GM12864 (cell line): Measurements from ENCODE around the gene EGFLAM.

Experiments
- DNase-seq: peaks from one replicate; pipeline ENCODE4 v3.0.0-alpha.2; 2011; ENCODE audit warnings: low read depth
- H3K4me3 ChIP-seq: 2 replicates; pipeline ENCODE4 v1.5.1; 2011; ENCODE audit warnings: mild to moderate bottlenecking, low read depth, low read length, control low read depth
- CTCF ChIP-seq: IDR thresholded peaks from 2 replicates; pipeline ENCODE4 v1.5.1; 2011; ENCODE audit warnings: low read depth, mild to moderate bottlenecking, moderate library complexity, low read length, control low read depth, inconsistent platforms; ENCODE audit errors: missing control alignments

The EGFLAM gene

DNA sequence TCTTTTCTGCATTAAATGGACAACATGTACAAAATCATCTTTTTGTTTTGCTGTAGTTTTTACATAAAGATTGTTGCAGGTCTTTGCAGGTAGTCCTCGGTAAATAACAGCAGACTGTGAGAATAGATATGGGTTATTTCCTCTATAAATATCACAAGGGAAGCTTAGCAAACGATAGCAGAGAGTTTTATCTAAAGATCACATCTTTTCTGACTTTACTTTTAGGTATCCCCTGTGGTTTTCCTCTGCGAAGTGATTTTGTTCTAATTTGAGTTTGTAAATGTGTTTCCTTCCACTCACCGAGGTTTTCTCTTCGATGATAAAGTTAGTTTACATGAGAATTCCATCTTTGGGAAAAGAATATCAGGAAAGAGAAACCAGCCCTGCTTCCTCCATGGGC is 109.6 kb downstream of the EGFLAM start:
- no peak for DNase-seq

DNA sequence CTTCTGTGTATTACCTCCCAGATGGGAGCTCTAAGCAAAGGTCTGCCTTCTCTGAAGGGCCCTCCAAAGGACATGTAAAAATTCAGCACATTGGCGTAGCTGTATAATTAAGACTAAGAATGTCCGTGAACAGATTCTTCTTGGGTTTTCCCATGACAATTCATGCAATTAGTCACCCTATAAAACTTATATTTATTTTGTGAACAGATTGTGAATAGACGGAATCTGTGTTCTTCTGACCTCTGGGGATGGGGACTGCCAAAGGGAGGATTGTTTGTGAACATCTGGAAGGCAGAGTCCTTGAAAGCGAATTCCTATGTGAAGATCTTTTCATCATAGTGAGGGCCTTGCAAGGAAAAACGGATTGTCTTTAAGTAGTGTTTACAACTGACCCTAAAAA is 111.3 kb downstream of the EGFLAM start:
- no peak overlapping the region for H3K4me3 ChIP-seq
- TF ChIP-seq CTCF = no peak
- DNase-seq = no peak

More for the DNA sequence above, 109.6 kb downstream of the EGFLAM start:
- H3K4me3 ChIP-seq = no peak overlapping the region
- TF ChIP-seq CTCF = no peak

DNA sequence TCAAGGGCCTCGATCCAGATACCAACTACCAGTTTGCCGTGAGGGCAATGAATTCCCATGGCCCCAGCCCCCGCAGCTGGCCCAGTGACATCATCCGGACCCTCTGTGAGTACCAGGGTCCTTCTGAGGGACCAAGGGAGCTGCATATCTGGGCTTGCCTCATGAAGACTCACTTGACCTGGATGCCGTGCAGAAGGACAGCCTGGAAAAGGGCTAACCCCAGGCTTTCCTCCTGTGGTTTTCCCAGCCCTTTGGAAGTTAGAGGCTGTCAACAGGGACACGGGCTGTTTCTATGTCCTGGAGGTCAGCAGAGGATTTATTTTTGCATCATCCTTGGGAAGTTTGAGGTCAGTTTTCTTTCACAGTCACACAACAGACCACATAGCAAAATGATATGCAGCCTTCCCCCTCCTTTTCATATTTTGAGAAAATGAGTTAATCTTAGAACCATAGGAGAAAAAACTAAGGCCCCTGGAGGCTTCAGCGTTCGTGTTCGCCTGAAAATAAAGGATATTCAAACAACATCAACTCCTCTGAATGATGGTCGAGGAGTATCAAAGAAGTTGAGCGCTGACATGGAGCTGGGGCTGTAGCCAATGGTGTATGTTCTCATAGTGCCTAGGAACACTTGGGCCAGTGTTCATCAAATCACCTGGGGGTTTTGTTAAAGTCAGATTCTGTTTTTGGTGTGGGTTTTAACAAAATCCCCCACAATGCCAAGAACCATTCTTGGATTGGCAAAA is 112.2 kb downstream of the EGFLAM start:
- no peak overlapping the region for H3K4me3 ChIP-seq
- TF ChIP-seq CTCF = no peak
- no peak for DNase-seq

- no peak for TF ChIP-seq CTCF
- no peak for DNase-seq
- H3K4me3 ChIP-seq = no peak overlapping the region
These were observed 113.2 kb downstream of the EGFLAM start for GRCh38 chr5:38371596-38371995.

DNA sequence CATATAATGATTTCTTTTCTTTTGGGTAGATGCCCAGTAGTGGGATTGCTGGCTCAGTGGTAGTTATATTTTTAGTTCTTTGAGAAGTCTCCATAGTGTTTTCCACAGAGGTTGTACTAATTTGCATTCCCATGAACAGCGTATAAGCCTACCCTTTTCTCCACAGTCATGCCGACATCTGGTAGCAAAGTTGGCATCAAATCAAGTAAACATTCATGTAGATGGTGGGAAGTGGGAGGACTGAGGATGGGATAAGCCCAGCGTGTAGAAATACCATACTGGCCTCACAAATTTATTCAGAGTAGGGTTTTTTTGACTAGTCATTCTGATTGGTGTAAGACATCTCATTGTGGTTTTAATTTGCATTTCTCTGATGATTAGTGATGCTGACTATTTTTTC is 115.4 kb downstream of the EGFLAM start:
- no peak for TF ChIP-seq CTCF
- no peak for DNase-seq
- H3K4me3 ChIP-seq = no peak overlapping the region

DNA sequence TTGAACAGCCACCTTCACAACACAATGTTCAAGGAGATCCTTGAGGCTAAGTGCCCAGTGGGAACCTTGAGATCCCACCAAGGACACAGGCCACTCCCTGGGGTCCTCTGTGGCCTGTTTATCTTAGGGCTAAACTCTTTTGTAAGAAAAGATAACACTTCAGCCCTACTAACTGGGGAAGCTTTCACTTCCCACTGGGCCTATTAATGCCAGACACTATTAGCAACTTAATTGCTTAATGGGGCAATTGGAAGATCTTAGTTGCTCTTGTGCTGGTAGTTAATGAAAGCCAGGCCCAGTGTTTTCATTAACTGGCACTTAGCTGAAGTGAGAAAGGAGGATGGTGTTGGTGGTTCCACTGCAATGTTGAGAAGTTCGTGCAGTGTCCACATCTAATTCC is 117.1 kb downstream of the EGFLAM start:
- H3K4me3 ChIP-seq = no peak overlapping the region
- TF ChIP-seq CTCF = no peak
- no peak for DNase-seq

DNA sequence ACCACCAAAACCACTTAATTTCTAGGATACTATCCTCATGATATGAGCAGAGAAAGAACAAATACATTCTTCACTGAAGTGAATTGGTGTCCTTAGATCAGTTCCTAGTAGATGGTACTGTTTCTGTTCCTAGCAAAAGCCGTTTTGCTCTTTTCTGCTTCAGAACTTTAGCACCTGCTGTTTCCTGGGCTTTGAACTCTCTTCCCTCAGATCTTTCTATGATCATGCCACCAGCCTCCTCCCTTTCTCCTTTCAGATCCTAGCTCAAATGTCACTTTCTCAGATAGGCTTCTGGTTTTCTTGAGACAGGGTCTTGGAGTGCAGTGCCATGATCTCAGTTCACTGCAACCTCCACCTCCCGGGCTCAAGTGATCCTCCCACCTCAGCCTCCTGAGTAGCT is 118.0 kb downstream of the EGFLAM start:
- TF ChIP-seq CTCF = no peak

More for the DNA sequence above, 118.0 kb downstream of the EGFLAM start:
- H3K4me3 ChIP-seq = no peak overlapping the region
- no peak for DNase-seq
